Right atrium auricular region (tissue), 2 donors: ENCODE measurements around the gene PIP4K2C. TPM values are rescaled to one million over a fixed set of nuclear protein-coding genes. Genes with fewer than 3 reads are reported as not detected.

Experiments used
- DNase-seq: peaks from one replicate; pipeline ENCODE4 v3.0.0-alpha.2; 2019; ENCODE audit warnings: low spot score
- H3K27ac ChIP-seq, 2 donors: fragments of 200-600 bp; sonication (generic); 1 replicate in 1 of 2; 2 replicates in 1 of 2; pipeline ENCODE4 v1.5.1; 2016 to 2019
- H3K27me3 ChIP-seq, 2 donors: fragments of 200-600 bp; sonication (generic); one replicate each; pipeline versions ENCODE4 v1.5.1 to v1.6.0; 2017 to 2019
- H3K36me3 ChIP-seq: fragments of 200-600 bp; sonication (generic); one replicate; pipeline ENCODE4 v1.5.1; 2016
- H3K4me1 ChIP-seq, 2 donors: fragments of 200-600 bp; sonication (generic); one replicate each; pipeline versions ENCODE4 v1.5.1 to v1.6.0; 2017 to 2019
- H3K4me3 ChIP-seq, 2 donors: fragments of 200-600 bp; sonication (generic); 1 replicate in 1 of 2; 2 replicates in 1 of 2; pipeline ENCODE4 v1.5.1; 2017 to 2019; ENCODE audit warnings: mild to moderate bottlenecking in 1 of 2, moderate library complexity in 1 of 2
- H3K9me3 ChIP-seq, 2 donors: fragments of 200-600 bp; sonication (generic); one replicate each; pipeline ENCODE4 v1.5.1; 2019
- CTCF ChIP-seq, 2 donors: fragments of 200-600 bp; sonication (generic); IDR thresholded peaks; one replicate each; pipeline ENCODE4 v1.5.1; 2019; ENCODE audit warnings: antibody characterized with exemption in 2 of 2
- total RNA-seq, 2 donors: library from RNA; depleted of rRNA; stranded (reverse); fragments of >200 nt; gene quantifications; one replicate each; pipeline ENCODE4 v1.1.0, GENCODE V29; 2016

Gene PIP4K2C
- total RNA-seq, 2 donors from 2014 or later: 22.1 to 25.2 TPM

- DNase-seq: no peak
- Histone ChIP-seq H3K27me3 (no peaks in the 10 kb centered on the region), H3K36me3 (no peaks in the 10 kb centered on the region), H3K4me1 (no peaks in the 10 kb centered on the region), H3K4me3 (no peak overlapping the region), H3K27ac (no peak overlapping the region), H3K9me3 (no peaks in the 10 kb centered on the region)
- TF ChIP-seq CTCF (IDR thresholded peaks at IDR 0.05): no peak
These were observed 16.2 kb upstream of the PIP4K2C start for GRCh38 chr12:57574795-57575194.

GRCh38 chr12:57575771-57576612, 15.0 kb upstream of the PIP4K2C start:
- Histone ChIP-seq H3K27me3 (no peaks in the 10 kb centered on the region), H3K27ac (no peak overlapping the region)

GRCh38 chr12:57576613-57577160, 14.3 kb upstream of the PIP4K2C start:
- Histone ChIP-seq H3K27me3 (no peaks in the 10 kb centered on the region), H3K4me1 (no peaks in the 10 kb centered on the region), H3K4me3 (no peak overlapping the region), H3K36me3 (no peaks in the 10 kb centered on the region), H3K27ac (no peak overlapping the region), H3K9me3 (no peaks in the 10 kb centered on the region)
- TF ChIP-seq CTCF (IDR thresholded peaks at IDR 0.05): no peak
- no peak for DNase-seq

More at GRCh38 chr12:57575771-57576612, 15.0 kb upstream of the PIP4K2C start:
- DNase-seq: no peak
- no peaks in the 10 kb centered on the region for H3K4me1 ChIP-seq
- no peak overlapping the region for H3K4me3 ChIP-seq
- no peak for TF ChIP-seq CTCF (IDR thresholded peaks at IDR 0.05)
- H3K9me3 ChIP-seq: no peaks in the 10 kb centered on the region
- no peaks in the 10 kb centered on the region for H3K36me3 ChIP-seq

GRCh38 chr12:57577981-57578758, 12.8 kb upstream of the PIP4K2C start:
- TF ChIP-seq CTCF (IDR thresholded peaks at IDR 0.05): no peak

GRCh38 chr12:57579011-57579410, 12.0 kb upstream of the PIP4K2C start:
- DNase-seq: no peak
- H3K27me3 ChIP-seq: no peaks in the 10 kb centered on the region
- no peaks in the 10 kb centered on the region for H3K36me3 ChIP-seq
- no peaks in the 10 kb centered on the region for H3K9me3 ChIP-seq
- H3K4me3 ChIP-seq: no peak overlapping the region
- H3K4me1 ChIP-seq: no peaks in the 10 kb centered on the region
- TF ChIP-seq CTCF (IDR thresholded peaks at IDR 0.05): no peak
- no peak overlapping the region for H3K27ac ChIP-seq

More at GRCh38 chr12:57577981-57578758, 12.8 kb upstream of the PIP4K2C start:
- no peak overlapping the region for H3K27ac ChIP-seq
- no peak overlapping the region for H3K4me3 ChIP-seq
- no peaks in the 10 kb centered on the region for H3K36me3 ChIP-seq
- DNase-seq: no peak
- no peaks in the 10 kb centered on the region for H3K27me3 ChIP-seq
- no peaks in the 10 kb centered on the region for H3K4me1 ChIP-seq
- H3K9me3 ChIP-seq: no peaks in the 10 kb centered on the region
